Hindlimb muscle (tissue), 1 donor: ENCODE data around the gene ALDH1A2. TPM values are rescaled to one million over a fixed set of nuclear protein-coding genes. Genes with fewer than 3 reads are reported as not detected.

Experiments used
- polyA plus RNA-seq: library from polyadenylated mRNA; unstranded; fragments of 120-200 nt; gene quantifications from one replicate; pipeline ENCODE4 v1.2.1, GENCODE V29; 2013; ENCODE audit not compliant: insufficient read length

Gene ALDH1A2
- polyA plus RNA-seq, 1 donor, result 18.5 TPM

Other genes starting within 250 kb of the ALDH1A2 start
- gene AQP9, start 72.7 kb upstream of the ALDH1A2 start, polyA plus RNA-seq, result 0.12 TPM